IgD-negative memory B cell (primary cell): Measurements from ENCODE around the gene SMC1B. TPM values are rescaled to one million over a fixed set of nuclear protein-coding genes. Genes with fewer than 3 reads are reported as not detected.

ENCODE experiments used
- H3K27ac Mint-ChIP-seq, 3 donors: one replicate each; pipeline ENCODE4 v1.8.0; 2020 to 2022; ENCODE audit warnings: mild to moderate bottlenecking in 3 of 3, mixed read lengths in 3 of 3, moderate library complexity in 1 of 3
- H3K27me3 Mint-ChIP-seq: one replicate; pipeline ENCODE4 v1.8.0; 2021; ENCODE audit warnings: mixed read lengths
- H3K36me3 Mint-ChIP-seq: one replicate; pipeline ENCODE4 v1.8.0; 2020; ENCODE audit warnings: mild to moderate bottlenecking, mixed read lengths
- H3K4me1 Mint-ChIP-seq, 3 donors: one replicate each; pipeline ENCODE4 v1.8.0; 2020 to 2022; ENCODE audit warnings: mixed read lengths in 3 of 3, mild to moderate bottlenecking in 1 of 3
- H3K4me3 Mint-ChIP-seq, 4 donors: one replicate each; pipeline ENCODE4 v1.8.0; 2020 to 2022; ENCODE audit warnings: mild to moderate bottlenecking in 4 of 4, mixed read lengths in 4 of 4, moderate library complexity in 3 of 4
- H3K9me3 Mint-ChIP-seq, 3 donors: one replicate each; pipeline ENCODE4 v1.8.0; 2020 to 2021; ENCODE audit warnings: mixed read lengths in 3 of 3, mild to moderate bottlenecking in 1 of 3
- polyA plus RNA-seq: library from polyadenylated mRNA; unstranded; fragments of 300-500 nt; fragmentation: Illumina TruSeq; gene quantifications from one replicate; pipeline ENCODE4 v1.2.3, GENCODE V29; 2021

SMC1B gene
- polyA plus RNA-seq, 1 donor from 2014 or later, result not detected

GRCh38 chr22:45429981-45430775 lies 16.8 kb upstream of the SMC1B start:
- Mint-ChIP-seq H3K36me3 (peaks cover 2% of the 10 kb centered on the region), H3K4me3 (no peak overlapping the region), H3K4me1 (peaks cover under 1 to 15% (median 14%) of the 10 kb centered on the region in 3 donors), H3K27me3 (peaks cover 10% of the 10 kb centered on the region), H3K9me3 (no peaks in the 10 kb centered on the region), H3K27ac (no peak overlapping the region)

GRCh38 chr22:45429424-45429823 lies 16.0 kb upstream of the SMC1B start:
- Mint-ChIP-seq H3K4me1 (peaks cover 0 to 15% (median 14%) of the 10 kb centered on the region in 3 donors), H3K4me3 (peak overlapping the region in 2 of 4 donors; percentile 67 to 76), H3K27me3 (peaks cover 10% of the 10 kb centered on the region), H3K27ac (peak overlapping the region in 1 of 3 donors; percentile 74), H3K36me3 (peaks cover 2% of the 10 kb centered on the region), H3K9me3 (no peaks in the 10 kb centered on the region)

GRCh38 chr22:45428391-45429385 lies 15.3 kb upstream of the SMC1B start:
- no peaks in the 10 kb centered on the region for H3K9me3 Mint-ChIP-seq
- H3K27ac Mint-ChIP-seq, result peak overlapping the region in 1 of 3 donors; percentile 74
- peaks cover 0 to 15% (median 14%) of the 10 kb centered on the region in 3 donors for H3K4me1 Mint-ChIP-seq
- peak overlapping the region in 3 of 4 donors; percentile 19 to 76 (median 67) for H3K4me3 Mint-ChIP-seq
- peaks cover 10% of the 10 kb centered on the region for H3K27me3 Mint-ChIP-seq
- H3K36me3 Mint-ChIP-seq, result peaks cover 2% of the 10 kb centered on the region

GRCh38 chr22:45427114-45427513 lies 13.7 kb upstream of the SMC1B start:
- peaks cover 11% of the 10 kb centered on the region for H3K27me3 Mint-ChIP-seq
- H3K4me3 Mint-ChIP-seq, result no peak overlapping the region
- H3K27ac Mint-ChIP-seq, result no peak overlapping the region
- H3K9me3 Mint-ChIP-seq, result no peaks in the 10 kb centered on the region
- peaks cover 2% of the 10 kb centered on the region for H3K36me3 Mint-ChIP-seq
- H3K4me1 Mint-ChIP-seq, result peaks cover 0 to 14% (median 12%) of the 10 kb centered on the region in 3 donors

- peaks cover 11% of the 10 kb centered on the region for H3K27me3 Mint-ChIP-seq
- peaks cover 2% of the 10 kb centered on the region for H3K36me3 Mint-ChIP-seq
- no peak overlapping the region for H3K4me3 Mint-ChIP-seq
- H3K27ac Mint-ChIP-seq, result peak overlapping the region in 1 of 3 donors; percentile 58
- H3K4me1 Mint-ChIP-seq, result peaks cover 0 to 14% (median 9%) of the 10 kb centered on the region in 3 donors
- no peaks in the 10 kb centered on the region for H3K9me3 Mint-ChIP-seq
These were observed 13.0 kb upstream of the SMC1B start for GRCh38 chr22:45426387-45426786.

- Mint-ChIP-seq H3K27me3 (peaks cover 11% of the 10 kb centered on the region), H3K27ac (no peak overlapping the region), H3K36me3 (peaks cover 2% of the 10 kb centered on the region), H3K4me3 (peak overlapping the region in 1 of 4 donors; percentile 36), H3K4me1 (peaks cover 0 to 14% (median 9%) of the 10 kb centered on the region in 3 donors), H3K9me3 (no peaks in the 10 kb centered on the region)
These were observed 12.3 kb upstream of the SMC1B start for GRCh38 chr22:45425531-45426265.

GRCh38 chr22:45425101-45425500 lies 11.7 kb upstream of the SMC1B start:
- Mint-ChIP-seq H3K27me3 (peaks cover 11% of the 10 kb centered on the region), H3K4me1 (peaks cover 0 to 14% (median 9%) of the 10 kb centered on the region in 3 donors), H3K27ac (no peak overlapping the region), H3K36me3 (peaks cover 2% of the 10 kb centered on the region), H3K4me3 (no peak overlapping the region), H3K9me3 (no peaks in the 10 kb centered on the region)

- peaks cover 0 to 12% (median 8%) of the 10 kb centered on the region in 3 donors for H3K4me1 Mint-ChIP-seq
- H3K27me3 Mint-ChIP-seq, result peaks cover 11% of the 10 kb centered on the region
- H3K36me3 Mint-ChIP-seq, result peaks cover 2% of the 10 kb centered on the region
- H3K4me3 Mint-ChIP-seq, result no peak overlapping the region
- H3K27ac Mint-ChIP-seq, result no peak overlapping the region
- no peaks in the 10 kb centered on the region for H3K9me3 Mint-ChIP-seq
These were observed 10.9 kb upstream of the SMC1B start for GRCh38 chr22:45424241-45424731.

- Mint-ChIP-seq H3K36me3 (peaks cover 2% of the 10 kb centered on the region), H3K4me3 (no peak overlapping the region), H3K4me1 (peaks cover 0 to 6% (median 6%) of the 10 kb centered on the region in 3 donors), H3K27me3 (peaks cover 10% of the 10 kb centered on the region), H3K27ac (peak overlapping the region in 1 of 3 donors; percentile 7), H3K9me3 (no peaks in the 10 kb centered on the region)
These were observed 10.1 kb upstream of the SMC1B start for GRCh38 chr22:45423524-45423923.

GRCh38 chr22:45422237-45422983 lies 9.0 kb upstream of the SMC1B start:
- no peaks in the 10 kb centered on the region for H3K9me3 Mint-ChIP-seq
- no peak overlapping the region for H3K27ac Mint-ChIP-seq
- H3K27me3 Mint-ChIP-seq, result peaks cover 7% of the 10 kb centered on the region
- no peaks in the 10 kb centered on the region for H3K4me1 Mint-ChIP-seq
- no peaks in the 10 kb centered on the region for H3K36me3 Mint-ChIP-seq
- no peak overlapping the region for H3K4me3 Mint-ChIP-seq

GRCh38 chr22:45421349-45422055 lies 8.1 kb upstream of the SMC1B start:
- Mint-ChIP-seq H3K27me3 (peaks cover 5% of the 10 kb centered on the region), H3K4me3 (no peak overlapping the region), H3K9me3 (no peaks in the 10 kb centered on the region), H3K4me1 (no peaks in the 10 kb centered on the region), H3K36me3 (no peaks in the 10 kb centered on the region), H3K27ac (no peak overlapping the region)

GRCh38 chr22:45420539-45420938 lies 7.1 kb upstream of the SMC1B start:
- H3K9me3 Mint-ChIP-seq, result no peaks in the 10 kb centered on the region
- H3K27me3 Mint-ChIP-seq, result peaks cover 5% of the 10 kb centered on the region
- no peak overlapping the region for H3K27ac Mint-ChIP-seq

GRCh38 chr22:45420011-45420410 lies 6.6 kb upstream of the SMC1B start:
- Mint-ChIP-seq H3K4me1 (no peaks in the 10 kb centered on the region), H3K36me3 (no peaks in the 10 kb centered on the region), H3K27ac (no peak overlapping the region), H3K27me3 (peaks cover 5% of the 10 kb centered on the region), H3K9me3 (no peaks in the 10 kb centered on the region), H3K4me3 (no peak overlapping the region)

More at GRCh38 chr22:45420539-45420938, 7.1 kb upstream of the SMC1B start:
- no peaks in the 10 kb centered on the region for H3K36me3 Mint-ChIP-seq
- H3K4me3 Mint-ChIP-seq, result no peak overlapping the region
- H3K4me1 Mint-ChIP-seq, result no peaks in the 10 kb centered on the region
